ENCODE data around the gene MCC.

Gene MCC

GRCh38 chr5:113240032-113240431, 248.2 kb downstream of the MCC start:
- no peak overlapping the region for H3K9ac ChIP-seq (ENCODE audit: low read length)
- no peak overlapping the region for H3K27ac ChIP-seq (ENCODE audit: low read length)
- H3K9me2 ChIP-seq (replicated peaks; ENCODE audit: insufficient read depth, low read length): no peaks in the 10 kb centered on the region
- H2AFZ ChIP-seq (ENCODE audit: low read length): no peak overlapping the region
- peaks cover 29% of the 10 kb centered on the region for H3K4me1 ChIP-seq (ENCODE audit: low read length)
- peaks cover 1% of the 10 kb centered on the region; the same call in 1 of the 2 replicates for H3F3A ChIP-seq (ENCODE audit: insufficient read depth, low read length)
- H3K27me3 ChIP-seq (replicated peaks; ENCODE audit: insufficient read depth, low read length): no peaks in the 10 kb centered on the region
- H3K36me3 ChIP-seq (replicated peaks; ENCODE audit: insufficient read depth, low read length): no peaks in the 10 kb centered on the region
- DNase-seq: no peak
- no peak overlapping the region for H3K4me2 ChIP-seq (ENCODE audit: low read depth, low read length)
- H3K4me3 ChIP-seq (ENCODE audit: low read length): no peak overlapping the region
- H3K79me2 ChIP-seq (ENCODE audit: low read length): peaks cover 100% of the 10 kb centered on the region
- no peaks in the 10 kb centered on the region for H3K9me3 ChIP-seq (replicated peaks; ENCODE audit: insufficient read depth, low read length)
- TF ChIP-seq CTCF (IDR thresholded peaks at IDR 0.05; ENCODE audit: low read length): no peak
- peaks cover 5% of the 10 kb centered on the region; the same call in 1 of the 2 replicates for H4K20me1 ChIP-seq (ENCODE audit: insufficient read depth, low read length)

- peaks cover 5% of the 10 kb centered on the region; the same call in 1 of the 2 replicates for H4K20me1 ChIP-seq (ENCODE audit: insufficient read depth, low read length)
- TF ChIP-seq EZH2phosphoT487 (IDR thresholded peaks at IDR 0.05; ENCODE audit: low read length) (no peak), EZH2 (optimal IDR thresholded peaks at IDR 0.05; ENCODE audit: low read depth, low read length) (no peak), CTCF (IDR thresholded peaks at IDR 0.05; ENCODE audit: low read length) (no peak)
- peaks cover 98% of the 10 kb centered on the region for H3K79me2 ChIP-seq (ENCODE audit: low read length)
- no peaks in the 10 kb centered on the region; the same call in 1 of the 2 replicates for H3F3A ChIP-seq (ENCODE audit: insufficient read depth, low read length)
- no peaks in the 10 kb centered on the region for H3K36me3 ChIP-seq (replicated peaks; ENCODE audit: insufficient read depth, low read length)
- H3K9ac ChIP-seq (ENCODE audit: low read length): no peak overlapping the region
- H3K27me3 ChIP-seq (replicated peaks; ENCODE audit: insufficient read depth, low read length): no peaks in the 10 kb centered on the region
- DNase-seq: no peak
- H3K27ac ChIP-seq (ENCODE audit: low read length): no peak overlapping the region
- H3K4me3 ChIP-seq (ENCODE audit: low read length): no peak overlapping the region
- H3K9me3 ChIP-seq (replicated peaks; ENCODE audit: insufficient read depth, low read length): no peaks in the 10 kb centered on the region
- H3K4me2 ChIP-seq (ENCODE audit: low read depth, low read length): no peak overlapping the region
- no peak overlapping the region for H2AFZ ChIP-seq (ENCODE audit: low read length)
- H3K4me1 ChIP-seq (ENCODE audit: low read length): peaks cover 15% of the 10 kb centered on the region
- no peaks in the 10 kb centered on the region for H3K9me2 ChIP-seq (replicated peaks; ENCODE audit: insufficient read depth, low read length)
These were observed 250.4 kb downstream of the MCC start for GRCh38 chr5:113237893-113238292.

- H3K9me2 ChIP-seq (replicated peaks; ENCODE audit: insufficient read depth, low read length): no peaks in the 10 kb centered on the region
- DNase-seq: no peak
- H3K27me3 ChIP-seq (replicated peaks; ENCODE audit: insufficient read depth, low read length): no peaks in the 10 kb centered on the region
- no peaks in the 10 kb centered on the region for H3K9me3 ChIP-seq (replicated peaks; ENCODE audit: insufficient read depth, low read length)
- no peak overlapping the region for H3K27ac ChIP-seq (ENCODE audit: low read length)
- H3K4me3 ChIP-seq (ENCODE audit: low read length): no peak overlapping the region
- H3F3A ChIP-seq (ENCODE audit: insufficient read depth, low read length): no peaks in the 10 kb centered on the region; the same call in 1 of the 2 replicates
- H3K9ac ChIP-seq (ENCODE audit: low read length): no peak overlapping the region
- peaks cover 15% of the 10 kb centered on the region for H3K4me1 ChIP-seq (ENCODE audit: low read length)
- H4K20me1 ChIP-seq (ENCODE audit: insufficient read depth, low read length): no peaks in the 10 kb centered on the region; the same call in 1 of the 2 replicates
- H2AFZ ChIP-seq (ENCODE audit: low read length): no peak overlapping the region
- TF ChIP-seq EZH2 (optimal IDR thresholded peaks at IDR 0.05; ENCODE audit: low read depth, low read length) (no peak), EZH2phosphoT487 (IDR thresholded peaks at IDR 0.05; ENCODE audit: low read length) (no peak), CTCF (IDR thresholded peaks at IDR 0.05; ENCODE audit: low read length) (no peak)
- no peak overlapping the region for H3K4me2 ChIP-seq (ENCODE audit: low read depth, low read length)
- H3K36me3 ChIP-seq (replicated peaks; ENCODE audit: insufficient read depth, low read length): no peaks in the 10 kb centered on the region
- peaks cover 98% of the 10 kb centered on the region for H3K79me2 ChIP-seq (ENCODE audit: low read length)
These were observed 251.5 kb downstream of the MCC start for GRCh38 chr5:113236536-113237288.

All from MM.1S (cell line).